Colon (tissue), 2 donors: ENCODE measurements around the gene WNT9B.

Source experiments
- FAIRE-seq: peaks from 2 replicates; lab custom pipeline; 2012; peaks lifted over from hg19 to GRCh38; lab: Jason Lieb, UNC
- donor health status: control.
- donor health status: control.

The WNT9B gene

DNA sequence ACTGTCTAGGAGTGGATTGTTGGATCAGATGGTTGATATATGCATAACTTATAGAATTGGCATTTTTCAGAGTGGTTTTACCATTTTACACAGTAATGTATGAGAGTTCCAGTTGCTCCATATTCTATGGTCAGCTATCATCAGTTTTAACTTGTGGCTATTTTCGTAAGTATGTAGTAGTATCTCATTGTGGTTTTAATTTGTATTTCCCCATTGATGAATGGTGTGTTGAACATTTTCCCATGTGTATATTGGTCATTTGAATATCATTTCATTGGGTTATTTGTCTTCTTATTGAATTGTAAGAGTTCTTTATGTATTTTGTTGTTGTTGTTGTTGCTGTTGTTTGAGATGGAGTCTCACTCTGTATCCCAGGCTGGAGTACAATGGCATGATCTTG lies 6.2 kb downstream of the WNT9B start:
- FAIRE-seq: no peak

DNA sequence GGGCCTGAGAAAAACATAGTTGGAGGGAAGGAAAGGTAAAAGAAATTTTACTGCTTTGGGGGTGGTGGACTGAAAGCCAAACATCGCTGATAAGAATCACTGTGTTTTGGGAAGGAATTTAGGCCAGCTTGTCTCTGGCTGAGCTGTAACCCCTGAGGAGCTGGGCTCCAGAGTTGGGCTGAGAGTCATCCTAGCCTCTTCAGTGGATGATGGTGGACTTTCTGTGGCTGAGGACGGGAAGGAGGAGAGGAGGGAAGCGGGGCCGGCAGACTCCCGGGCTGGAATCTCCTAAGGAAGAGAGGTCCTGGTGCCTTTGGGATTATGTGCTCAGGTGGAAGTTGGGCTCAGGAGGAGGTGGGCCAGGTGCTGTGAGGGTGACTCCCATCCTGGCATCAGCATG lies 8.6 kb downstream of the WNT9B start:
- no peak for FAIRE-seq

DNA sequence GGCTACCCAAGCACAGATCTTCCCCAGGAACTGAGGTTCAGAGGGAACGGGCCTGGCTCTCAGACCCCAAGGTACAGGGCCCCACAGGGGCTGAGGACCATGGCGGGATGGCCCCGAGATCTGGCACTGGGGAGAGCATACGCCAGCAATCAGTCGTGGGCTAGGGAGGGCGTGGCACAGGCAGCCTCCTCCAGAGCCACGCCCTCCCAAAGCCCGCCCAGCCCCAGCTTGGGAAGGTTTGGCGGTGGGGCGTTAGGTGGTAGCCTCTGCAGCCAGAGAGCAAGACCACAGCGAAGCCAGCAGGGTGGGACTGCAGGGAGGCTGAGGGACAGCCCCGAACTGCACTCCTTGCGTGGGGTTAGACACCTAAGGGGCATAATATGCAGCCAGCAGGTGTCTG lies 11.6 kb downstream of the WNT9B start:
- no peak for FAIRE-seq

DNA sequence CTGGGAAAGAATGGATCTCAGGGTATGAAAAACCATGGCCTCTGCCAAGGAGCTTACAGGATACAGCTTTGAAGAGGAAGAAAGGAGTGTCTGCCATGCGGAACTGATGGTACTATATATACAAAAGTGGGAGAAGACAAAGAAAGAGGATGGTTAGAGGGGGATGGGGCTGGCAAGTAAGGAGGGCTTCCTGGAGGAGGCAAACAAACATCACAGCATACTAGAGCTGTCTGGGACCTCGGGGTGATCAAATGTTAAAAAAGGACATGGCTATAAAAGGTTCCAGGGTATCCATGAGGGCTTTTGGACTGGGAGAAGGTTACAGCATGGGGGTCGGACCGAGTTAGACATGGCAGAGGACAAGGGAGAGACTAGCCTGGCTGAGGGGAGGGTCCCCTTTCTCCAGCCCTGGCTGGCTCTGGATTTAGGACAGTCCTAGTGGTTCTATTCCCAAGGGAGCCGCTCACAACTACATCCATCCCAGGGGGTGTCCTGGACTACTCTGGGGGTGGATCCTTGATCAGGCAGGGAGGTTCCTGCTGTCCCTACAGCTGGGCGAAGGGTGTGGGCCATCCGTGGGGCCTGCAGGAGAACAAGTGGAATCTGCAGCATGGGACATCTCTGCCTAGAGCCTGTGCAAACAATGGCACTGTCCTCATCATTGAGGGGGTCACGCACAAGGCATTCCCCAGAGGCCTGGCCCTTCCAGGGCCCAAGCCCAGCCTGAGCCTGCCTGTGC lies 12.2 kb downstream of the WNT9B start:
- FAIRE-seq: no peak

DNA sequence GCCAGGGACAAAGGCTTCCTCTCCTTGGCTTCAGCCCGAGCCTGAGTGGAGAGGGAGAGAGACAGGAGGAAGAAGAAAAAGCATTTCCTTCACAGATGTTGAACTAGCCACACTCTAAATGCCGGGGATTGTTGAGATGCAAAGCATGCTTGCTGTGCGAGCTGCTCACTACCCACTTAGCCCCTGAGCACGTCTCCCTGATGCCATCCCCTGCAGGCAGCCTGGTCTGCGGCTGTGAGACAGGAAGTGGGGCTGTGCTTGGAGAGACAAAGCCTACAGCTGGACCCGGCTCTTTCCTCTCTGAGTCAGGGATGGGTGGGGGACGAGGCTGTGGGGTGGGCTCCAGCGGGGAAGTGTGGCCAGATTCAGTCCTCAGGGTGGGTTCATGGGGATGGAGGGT lies 13.7 kb downstream of the WNT9B start:
- no peak for FAIRE-seq

DNA sequence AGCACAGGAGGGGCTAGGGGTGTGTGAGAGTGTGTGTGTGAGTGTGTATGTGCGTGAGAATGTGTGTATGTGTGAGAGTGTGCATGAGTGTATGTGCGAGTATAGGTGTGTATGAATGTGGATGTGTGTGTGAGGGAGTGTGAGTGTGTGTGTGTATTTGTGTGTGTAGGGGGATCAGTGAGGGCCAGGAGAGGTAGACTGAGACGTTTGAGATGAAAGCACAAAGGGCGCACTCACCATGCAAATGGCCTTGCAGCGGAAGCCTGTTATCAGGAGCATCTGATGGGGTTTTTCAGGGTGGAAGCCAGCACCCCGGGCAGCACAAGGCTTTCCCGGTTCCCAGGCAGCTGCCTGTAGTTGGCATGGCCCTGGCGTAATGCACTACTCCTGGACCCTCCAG lies 14.9 kb downstream of the WNT9B start:
- FAIRE-seq: no peak

DNA sequence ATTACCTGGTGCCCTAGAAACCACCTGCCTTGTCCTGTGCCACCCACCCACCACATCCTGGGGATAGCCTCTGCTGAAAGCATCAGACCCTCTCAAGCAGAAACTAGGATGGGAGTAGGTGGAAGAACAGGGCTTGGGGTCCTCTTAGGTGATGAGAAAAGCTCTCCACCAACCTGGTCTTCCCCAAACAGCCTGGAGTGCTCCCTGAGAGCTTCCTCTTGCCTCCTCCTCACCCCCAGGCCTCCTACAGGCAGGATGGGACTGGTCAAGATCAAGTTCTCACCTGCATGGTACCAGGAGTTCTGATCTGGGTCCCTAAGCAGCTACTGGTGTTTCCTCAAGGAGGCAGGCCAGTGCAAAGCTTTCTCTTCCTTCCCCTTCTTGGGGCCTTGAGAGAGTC lies 15.4 kb downstream of the WNT9B start:
- FAIRE-seq: no peak

DNA sequence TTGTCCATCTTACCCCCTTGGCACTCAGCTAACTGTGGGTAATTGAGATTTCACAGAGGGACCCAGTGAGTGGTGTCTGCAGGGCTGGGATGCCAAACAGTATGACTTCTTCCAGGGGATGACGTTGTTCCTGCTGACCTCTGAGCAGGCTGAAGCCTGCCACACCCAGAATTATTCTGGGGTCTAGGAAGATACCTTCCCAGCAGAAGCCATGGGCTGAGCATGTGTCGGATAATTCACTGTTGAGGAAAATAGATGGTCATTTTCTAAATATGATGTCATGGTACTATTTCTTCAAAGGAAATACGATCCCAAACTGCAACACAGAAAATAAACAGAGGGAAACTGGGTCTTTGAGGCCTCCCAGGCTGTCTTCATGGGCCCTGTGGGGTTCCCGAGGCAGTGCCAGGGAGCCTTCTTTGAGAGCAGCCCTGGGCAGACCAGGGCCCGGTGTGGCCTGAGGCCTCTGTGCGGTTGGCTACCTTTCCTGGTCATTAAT lies 17.4 kb downstream of the WNT9B start:
- no peak for FAIRE-seq

DNA sequence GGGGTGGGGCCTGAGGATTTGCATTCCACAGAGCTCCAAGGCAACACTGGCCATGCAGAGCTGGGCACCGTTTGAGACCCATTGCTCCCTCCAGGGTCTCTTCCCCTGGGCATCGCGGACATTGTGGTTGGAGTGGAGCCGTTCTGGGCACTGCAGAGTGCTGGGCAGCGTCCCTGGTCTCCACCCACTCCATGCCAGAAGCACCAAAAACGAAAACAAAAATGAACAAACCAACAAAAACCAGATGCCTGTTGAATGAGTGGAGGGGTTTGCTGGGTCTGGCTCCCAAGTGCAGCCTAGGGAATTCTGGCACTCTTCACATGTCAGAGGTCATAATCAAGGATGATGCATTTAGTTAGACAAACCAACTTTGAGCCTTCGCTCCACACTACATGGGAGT lies 17.9 kb downstream of the WNT9B start:
- no peak for FAIRE-seq

DNA sequence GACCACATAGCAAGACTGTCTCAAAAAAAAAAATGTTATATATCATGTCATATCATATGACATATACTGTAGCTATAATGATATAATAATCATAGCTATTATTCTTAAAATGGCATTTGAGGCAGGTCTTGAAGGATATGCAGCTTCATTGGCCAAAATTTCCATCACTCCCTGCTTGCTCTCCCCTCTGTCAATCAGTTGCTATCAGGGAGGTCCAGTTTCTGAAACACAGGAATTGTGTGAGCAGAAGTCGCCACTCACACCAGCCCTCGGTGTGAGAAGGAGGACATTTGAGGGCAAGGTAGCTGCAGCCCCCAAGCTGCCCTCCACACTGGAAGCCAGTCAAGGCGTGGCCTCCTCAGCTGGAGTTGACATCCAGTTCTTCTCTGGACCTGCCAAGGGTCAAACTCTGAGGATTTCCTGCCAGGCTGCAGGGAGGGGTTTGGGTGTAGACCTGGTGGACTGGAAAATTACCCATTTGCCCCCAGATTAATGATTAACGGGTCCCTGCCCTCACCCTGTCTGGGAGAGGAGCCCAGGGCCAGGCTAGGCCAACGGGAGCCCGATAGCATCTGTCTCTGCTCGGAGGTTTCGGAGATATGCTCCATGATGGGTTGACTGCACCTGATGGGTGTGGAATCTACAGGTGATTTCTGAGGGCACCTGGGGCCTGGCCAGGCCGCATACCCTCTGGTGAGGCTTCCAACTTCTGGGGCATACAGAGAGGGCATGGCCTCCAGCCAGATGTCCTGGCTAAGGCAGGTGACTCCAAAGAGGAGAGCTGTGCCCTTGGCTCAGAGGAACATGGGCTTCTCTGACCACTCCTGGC lies 18.8 kb downstream of the WNT9B start:
- FAIRE-seq: no peak

DNA sequence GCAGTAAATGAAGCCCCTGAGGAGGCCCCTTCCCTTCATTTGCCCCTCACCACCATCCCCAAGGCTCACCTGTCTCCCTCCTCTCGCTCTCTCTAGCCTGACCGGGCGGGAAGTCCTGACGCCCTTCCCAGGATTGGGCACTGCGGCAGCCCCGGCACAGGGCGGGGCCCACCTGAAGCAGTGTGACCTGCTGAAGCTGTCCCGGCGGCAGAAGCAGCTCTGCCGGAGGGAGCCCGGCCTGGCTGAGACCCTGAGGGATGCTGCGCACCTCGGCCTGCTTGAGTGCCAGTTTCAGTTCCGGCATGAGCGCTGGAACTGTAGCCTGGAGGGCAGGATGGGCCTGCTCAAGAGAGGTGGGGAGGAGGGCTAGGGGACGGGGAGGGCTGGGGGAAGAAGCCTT lies 21.0 kb downstream of the WNT9B start:
- no peak for FAIRE-seq

DNA sequence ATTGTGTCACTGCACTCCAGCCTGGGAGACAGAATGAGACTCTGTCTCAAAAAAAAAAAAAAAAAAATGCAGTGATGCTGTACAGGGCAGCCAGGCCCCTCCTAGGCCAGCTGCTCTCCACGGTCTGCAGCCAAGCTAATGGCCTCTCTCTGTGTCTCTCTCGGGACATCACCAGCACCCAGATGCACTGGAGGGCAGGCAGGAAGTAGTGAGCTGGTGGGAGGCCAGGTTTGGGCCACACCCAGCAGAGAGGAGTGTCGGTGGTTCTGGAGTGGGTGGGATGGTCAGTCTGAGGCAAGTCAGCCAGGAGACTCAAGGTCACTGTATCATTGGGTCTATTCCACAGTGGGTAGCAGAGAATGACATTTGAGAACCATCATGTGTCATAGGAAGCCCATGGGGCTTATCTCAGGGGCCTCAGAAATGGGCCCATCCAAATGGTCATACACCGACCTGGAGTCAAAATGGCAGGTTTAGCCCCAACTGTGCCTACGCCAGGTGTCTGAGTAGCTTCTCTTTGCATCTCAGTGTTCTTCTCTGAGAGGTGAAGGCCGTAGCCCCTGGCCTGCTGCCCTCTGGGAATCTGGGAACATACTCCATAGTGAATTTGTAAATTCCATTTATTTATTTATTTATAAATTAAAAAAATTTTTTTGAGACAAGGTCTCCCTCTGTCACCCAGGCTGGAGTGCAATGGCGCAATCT lies 22.7 kb downstream of the WNT9B start:
- no peak for FAIRE-seq

DNA sequence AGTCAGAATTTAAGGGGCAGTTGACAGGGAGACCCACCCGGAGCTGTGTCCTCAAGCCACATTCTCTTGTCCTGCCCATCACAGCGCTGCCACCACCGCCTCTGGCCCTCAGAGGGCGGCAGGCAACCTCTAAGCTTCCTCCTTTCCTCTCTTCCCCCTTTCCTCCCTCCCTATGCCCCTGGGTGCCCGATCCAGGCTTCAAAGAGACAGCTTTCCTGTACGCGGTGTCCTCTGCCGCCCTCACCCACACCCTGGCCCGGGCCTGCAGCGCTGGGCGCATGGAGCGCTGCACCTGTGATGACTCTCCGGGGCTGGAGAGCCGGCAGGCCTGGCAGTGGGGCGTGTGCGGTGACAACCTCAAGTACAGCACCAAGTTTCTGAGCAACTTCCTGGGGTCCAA lies 23.5 kb downstream of the WNT9B start:
- FAIRE-seq: no peak

DNA sequence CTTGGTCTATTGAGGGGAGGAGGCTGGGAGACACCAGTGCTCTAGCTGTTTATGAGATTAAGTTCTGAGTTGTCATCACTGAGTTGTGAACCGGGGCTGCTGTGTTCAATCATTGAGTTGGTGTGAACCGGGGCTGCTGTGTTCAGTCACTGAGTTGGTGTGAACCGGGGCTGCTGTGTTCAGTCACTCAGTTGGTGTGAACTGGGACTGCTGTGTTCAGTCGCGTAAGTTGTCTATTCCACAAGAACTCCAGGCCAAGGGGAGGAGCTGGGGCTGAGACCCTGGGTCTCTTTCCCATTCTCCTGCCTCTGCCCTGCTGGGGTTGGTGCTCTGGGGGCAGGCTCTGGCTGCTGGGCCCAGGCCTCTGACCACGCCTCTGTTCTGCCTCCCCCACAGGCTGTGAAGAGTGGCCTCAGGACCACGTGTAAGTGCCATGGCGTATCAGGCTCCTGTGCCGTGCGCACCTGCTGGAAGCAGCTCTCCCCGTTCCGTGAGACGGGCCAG lies 24.5 kb downstream of the WNT9B start:
- no peak for FAIRE-seq

DNA sequence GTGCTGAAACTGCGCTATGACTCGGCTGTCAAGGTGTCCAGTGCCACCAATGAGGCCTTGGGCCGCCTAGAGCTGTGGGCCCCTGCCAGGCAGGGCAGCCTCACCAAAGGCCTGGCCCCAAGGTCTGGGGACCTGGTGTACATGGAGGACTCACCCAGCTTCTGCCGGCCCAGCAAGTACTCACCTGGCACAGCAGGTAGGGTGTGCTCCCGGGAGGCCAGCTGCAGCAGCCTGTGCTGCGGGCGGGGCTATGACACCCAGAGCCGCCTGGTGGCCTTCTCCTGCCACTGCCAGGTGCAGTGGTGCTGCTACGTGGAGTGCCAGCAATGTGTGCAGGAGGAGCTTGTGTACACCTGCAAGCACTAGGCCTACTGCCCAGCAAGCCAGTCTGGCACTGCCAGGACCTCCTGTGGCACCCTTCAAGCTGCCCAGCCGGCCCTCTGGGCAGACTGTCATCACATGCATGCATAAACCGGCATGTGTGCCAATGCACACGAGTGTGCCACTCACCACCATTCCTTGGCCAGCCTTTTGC lies 25.0 kb downstream of the WNT9B start:
- no peak for FAIRE-seq

DNA sequence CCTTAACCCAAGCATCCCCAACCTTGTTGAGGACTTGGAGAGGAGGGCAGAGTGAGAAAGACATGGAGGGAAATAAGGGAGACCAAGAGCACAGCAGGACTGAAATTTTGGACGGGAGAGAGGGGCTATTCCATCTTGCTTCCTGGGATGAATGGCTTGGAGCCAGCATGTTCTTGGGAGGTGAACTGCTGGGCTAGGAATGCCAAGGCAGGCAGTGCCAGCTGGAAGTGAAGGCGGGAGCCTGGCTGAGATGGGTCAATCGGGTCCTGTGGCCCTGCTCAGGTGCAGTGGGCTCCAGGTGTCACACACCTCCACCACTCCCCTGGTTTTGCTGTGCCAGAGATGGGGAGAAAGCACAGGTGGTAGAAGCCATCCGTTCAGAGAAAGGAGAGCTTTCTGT lies 25.5 kb downstream of the WNT9B start:
- no peak for FAIRE-seq

DNA sequence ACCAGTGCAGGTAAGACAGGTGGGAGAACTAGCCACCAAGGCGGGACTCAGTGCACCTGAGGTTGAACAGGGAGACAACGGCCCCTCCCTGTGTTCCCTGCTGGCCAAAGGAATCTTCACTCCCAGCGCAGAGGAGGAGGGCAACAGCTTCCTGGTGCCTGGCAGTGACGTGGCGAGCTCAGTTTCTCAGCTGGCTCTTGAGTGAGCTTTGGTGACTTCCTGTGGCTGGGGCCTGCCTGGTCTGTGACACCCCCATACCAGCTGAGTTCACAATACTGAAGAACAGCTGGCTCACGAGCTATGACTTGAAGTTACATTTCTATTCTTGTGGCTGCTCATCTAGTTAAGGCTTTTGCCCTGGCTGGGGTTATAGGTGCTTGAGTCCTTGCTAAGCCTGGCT lies 26.1 kb downstream of the WNT9B start:
- FAIRE-seq: no peak

DNA sequence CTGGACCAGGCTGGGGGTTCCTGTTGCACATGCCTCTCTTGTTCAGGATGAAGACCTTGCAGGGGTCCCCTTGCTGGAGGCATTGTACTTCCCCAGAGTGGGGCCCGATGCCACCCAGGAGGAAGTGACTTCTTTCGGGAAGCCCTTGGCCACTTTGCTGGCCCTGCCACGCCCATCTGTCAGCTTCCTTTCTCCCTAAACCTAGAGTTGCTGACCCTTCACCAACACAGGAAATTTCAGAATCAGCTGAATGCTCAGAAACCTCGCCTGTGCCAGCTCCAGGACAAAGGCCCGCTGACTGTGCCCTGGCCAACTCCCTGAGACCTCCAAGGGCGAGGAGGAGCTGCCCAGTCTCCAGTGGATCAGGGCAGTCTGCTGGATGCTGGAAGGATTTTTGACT lies 26.7 kb downstream of the WNT9B start:
- FAIRE-seq: no peak

DNA sequence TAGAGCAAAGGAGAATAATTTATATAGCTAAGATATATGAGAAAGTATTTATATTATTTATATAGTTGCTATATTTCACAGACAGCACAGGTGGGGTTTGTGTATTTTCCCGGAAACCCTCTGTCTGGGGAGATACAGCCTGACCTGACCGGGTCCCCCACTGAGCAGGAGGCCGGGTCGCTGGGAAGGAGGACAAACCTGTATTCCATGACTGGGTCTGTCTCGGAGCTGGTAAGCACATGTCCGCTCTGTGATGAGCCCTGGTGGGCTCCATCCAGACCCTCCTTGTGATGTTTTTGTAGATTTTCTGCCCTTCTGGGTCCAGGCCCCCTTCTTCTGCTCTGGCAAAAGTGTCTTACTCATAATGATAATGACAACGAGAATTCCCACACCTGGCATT lies 27.7 kb downstream of the WNT9B start:
- no peak for FAIRE-seq

DNA sequence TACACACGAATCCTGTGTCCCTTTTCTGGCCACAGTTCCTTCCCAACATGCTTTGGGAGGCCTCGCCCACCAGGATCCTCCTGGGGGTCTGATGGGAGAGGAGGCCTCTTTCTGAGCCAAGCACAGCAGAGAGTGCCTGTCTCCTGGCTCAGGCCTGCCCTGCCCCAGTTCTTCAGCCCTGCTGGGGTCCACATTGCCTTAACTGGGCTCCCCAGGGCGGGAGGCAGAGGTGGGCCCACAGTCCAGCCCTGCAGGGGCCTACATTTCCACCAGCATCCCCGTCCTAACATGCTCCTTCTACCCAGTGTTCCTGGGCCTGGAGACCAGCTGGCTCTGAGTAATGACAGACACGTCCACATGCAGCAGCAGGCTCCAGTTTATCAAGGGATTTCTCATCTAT lies 29.6 kb downstream of the WNT9B start:
- no peak for FAIRE-seq

DNA sequence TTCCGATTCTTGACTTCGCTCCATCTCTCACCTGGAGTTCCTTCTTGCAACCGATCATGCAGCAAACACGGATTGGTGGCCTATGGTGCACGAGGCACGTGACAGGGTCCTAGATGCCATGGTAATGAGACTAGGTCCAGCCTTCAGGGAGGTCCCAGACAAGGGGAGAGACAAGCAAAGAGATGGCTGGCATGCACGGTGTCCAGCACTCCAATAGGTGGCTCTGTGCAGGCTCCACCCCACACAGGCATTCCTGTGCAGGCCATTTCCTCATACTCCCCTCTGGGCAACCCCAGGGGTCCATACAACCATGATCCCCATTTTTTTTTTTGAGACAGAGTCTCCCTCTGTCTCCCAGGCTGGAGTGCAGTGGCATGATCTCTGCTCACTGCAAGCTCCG lies 31.3 kb downstream of the WNT9B start:
- no peak for FAIRE-seq

DNA sequence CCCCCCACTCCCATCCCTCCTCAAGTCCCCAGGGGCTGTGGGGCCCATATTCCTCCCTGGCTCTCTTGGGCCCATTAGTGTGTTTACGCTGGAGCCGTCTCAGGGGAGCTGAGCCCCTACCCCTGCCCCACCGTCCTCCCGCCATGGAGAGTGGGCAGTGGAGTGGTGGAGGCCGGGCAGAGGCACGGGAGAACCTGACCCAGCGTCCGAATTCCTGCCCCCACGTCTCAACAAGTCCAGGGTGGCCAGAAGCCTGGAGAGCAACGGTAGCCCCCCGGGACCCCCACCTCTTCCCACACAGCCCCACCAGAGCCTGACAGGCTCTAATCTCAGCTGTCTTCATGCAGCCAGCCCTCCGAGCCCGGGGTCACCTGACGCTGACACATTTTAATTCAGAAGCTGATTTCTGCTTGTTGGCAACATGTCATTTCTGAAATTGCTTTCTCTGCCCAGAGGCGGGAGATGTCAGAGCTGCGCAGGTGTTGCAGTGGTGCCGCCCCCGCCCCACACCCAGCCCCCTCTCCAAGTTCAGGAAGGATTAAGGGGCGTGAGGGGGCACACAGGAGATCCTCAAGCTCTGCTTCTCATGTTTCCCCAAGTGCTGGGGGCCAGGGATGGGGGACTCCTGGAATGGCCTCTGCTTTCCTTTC lies 32.6 kb downstream of the WNT9B start:
- FAIRE-seq: no peak
